ENCODE results near the gene MLIP. TPM values are rescaled to one million over a fixed set of nuclear protein-coding genes. Genes with fewer than 3 reads are reported as not detected.

Gene MLIP
- total and polyA plus RNA-seq, 2 of the 8 experiments (the other 6 are each of a cell fraction or from before 2014, with no cell fraction given) = not detected

- no peak overlapping the region for H3K4me3 ChIP-seq (ENCODE audit: extremely low read depth in 1 of 4, insufficient read depth in 2 of 4, low read depth in 3 of 4, low read length in 4 of 4)
- ChIA-PET POLR2A (ENCODE audit: partially characterized antibody) (no interaction called here), CTCF (ENCODE audit: partially characterized antibody) (no interaction called here)
- H3K4me2 ChIP-seq (ENCODE audit: insufficient read depth in 1 of 2, low read depth in 2 of 2, low read length in 2 of 2) = no peak overlapping the region
- H2BK120ac ChIP-seq (replicated peaks; ENCODE audit: low read depth, low read length) = no peak overlapping the region
- H2BK20ac ChIP-seq (ENCODE audit: low read length) = no peak overlapping the region
- H2BK15ac ChIP-seq (ENCODE audit: low read length) = no peak overlapping the region
- no peaks in the 10 kb centered on the region for H3K23me2 ChIP-seq (ENCODE audit: low read depth, low read length)
- H3K14ac ChIP-seq (ENCODE audit: insufficient read length) = no peak overlapping the region
- H3K4ac ChIP-seq (replicated peaks; ENCODE audit: insufficient read length, low read depth, low read length) = no peak overlapping the region
- H3K79me2 ChIP-seq (ENCODE audit: control insufficient read depth in 1 of 2, insufficient read depth in 2 of 2, low read length in 2 of 2) = no peaks in the 10 kb centered on the region
- no peaks in the 10 kb centered on the region for H3K4me1 ChIP-seq (replicated peaks in 1 of 4; ENCODE audit: control insufficient read depth in 3 of 4, insufficient read depth in 4 of 4, low read length in 3 of 4)
- H3K79me1 ChIP-seq (ENCODE audit: low read depth, low read length) = no peaks in the 10 kb centered on the region
- H3K27ac ChIP-seq (ENCODE audit: low read depth, low read length) = no peak overlapping the region
- H3K9me3 ChIP-seq (ENCODE audit: insufficient read depth in 2 of 2, low read depth in 1 of 2, low read length in 1 of 2) = no peaks in the 10 kb centered on the region
- no peak overlapping the region for H3K18ac ChIP-seq (ENCODE audit: extremely low read depth, low read length)
- H2AFZ ChIP-seq (ENCODE audit: low read length) = no peak overlapping the region
- H3K27me3 ChIP-seq (replicated peaks in 1 of 4; ENCODE audit: control insufficient read depth in 3 of 4, extremely low read depth in 1 of 4, insufficient read depth in 3 of 4, low read length in 3 of 4) = no peaks in the 10 kb centered on the region
- no peak overlapping the region for H2BK5ac ChIP-seq (ENCODE audit: low read depth, low read length)
- no peak overlapping the region for H2AK5ac ChIP-seq (ENCODE audit: low read depth, low read length)
- H4K91ac ChIP-seq (replicated peaks; ENCODE audit: insufficient read length, low read length) = no peak overlapping the region
- H3K36me3 ChIP-seq (ENCODE audit: control insufficient read depth in 2 of 4, insufficient read depth in 4 of 4, low read length in 3 of 4) = no peaks in the 10 kb centered on the region
- H3K56ac ChIP-seq (replicated peaks; ENCODE audit: insufficient read length, low read depth, low read length) = no peak overlapping the region
- no peaks in the 10 kb centered on the region for H4K20me1 ChIP-seq (replicated peaks in 1 of 2; ENCODE audit: control insufficient read depth in 1 of 2, insufficient read depth in 2 of 2, low read length in 2 of 2)
- no peak overlapping the region for H3K9ac ChIP-seq (replicated peaks in 1 of 4; ENCODE audit: extremely low read depth in 1 of 4, low read depth in 3 of 4, low read length in 3 of 4)
- no peak for FAIRE-seq
- no peak overlapping the region for H2BK12ac ChIP-seq (ENCODE audit: low read depth, low read length)
- no peak overlapping the region for H3K23ac ChIP-seq (ENCODE audit: insufficient read length)
- no peak for DNase-seq (ENCODE audit: low read depth in 1 of 2, low spot score in 2 of 2)
- no peak overlapping the region for H4K5ac ChIP-seq (ENCODE audit: insufficient read length, low read depth, low read length)
- no peak overlapping the region for H4K8ac ChIP-seq (ENCODE audit: extremely low read depth, insufficient read depth, low read length)
- WGBS, 2 experiments (ENCODE audit: extremely low coverage in 1 of 2, insufficient coverage in 1 of 2, insufficient read length in 1 of 2, insufficient replicate concordance in 2 of 2, low coverage in 1 of 2, low lambda C conversion rate in 2 of 2, missing lambda C conversion rate in 1 of 2) = 67% methylated on average over 4 of the region's 4 CpGs; no CpG with 5 or more reads in 1 of the 2 experiments
- TF ChIP-seq CTCF (IDR thresholded peaks at IDR 0.05; ENCODE audit: control extremely low read depth in 1 of 3, insufficient read depth in 1 of 3, low read depth in 1 of 3, low read length in 3 of 3) (no peak), CREB1 (IDR thresholded peaks at IDR 0.05) (no peak), PHF8 (conservative IDR thresholded peaks at IDR 0.05; ENCODE audit: low read depth, low read length) (no peak), MAX (IDR thresholded peaks at IDR 0.05) (no peak), GTF2F1 (IDR thresholded peaks at IDR 0.05; ENCODE audit: borderline replicate concordance, low read depth, low read length) (no peak), HDAC6 (IDR thresholded peaks at IDR 0.05; ENCODE audit: low read depth, low read length) (no peak), RAD21 (IDR thresholded peaks at IDR 0.05 in 1 of 2, conservative IDR thresholded peaks at IDR 0.05 in 1 of 2; ENCODE audit: low read depth in 2 of 2, low read length in 2 of 2) (no peak), ATF2 (IDR thresholded peaks at IDR 0.05; ENCODE audit: low read length) (no peak), ATF3 (IDR thresholded peaks at IDR 0.05; ENCODE audit: insufficient read depth, low read depth, low read length) (no peak)
These were observed 13.5 kb upstream of the MLIP start for GRCh38 chr6:54097753-54098152.
